ENCODE measurements around the gene COL11A2. TPM values are rescaled to one million over a fixed set of nuclear protein-coding genes. Genes with fewer than 3 reads are reported as not detected.

The COL11A2 gene
- total RNA-seq, 1 donor from 2014 or later, result 0.25 TPM

- intact Hi-C loops (cut with DNase I), result loop anchor here (5.0 to 10.0 kb wide), 2 partner anchors 86 to 276 kb away; no protein-coding TSS in a partner anchor
- H3K4me3 ChIP-seq, result peak overlapping the region; percentile 45 to 46
- DNase-seq (ENCODE audit: extremely low spot score in 2 of 2), result no peak
- no peaks in the 10 kb centered on the region for H3K36me3 ChIP-seq
- TF ChIP-seq POLR2AphosphoS5 (IDR thresholded peaks at IDR 0.05; ENCODE audit: insufficient read depth in 1 of 2, low read depth in 1 of 2) (peak in 1 of 2 donors; percentile 27), POLR2A (IDR thresholded peaks at IDR 0.05) (no peak)
- H3K4me1 ChIP-seq, result peaks cover 18% of the 10 kb centered on the region
- H3K27ac ChIP-seq, result peak overlapping the region; percentile 78
- H3K9me3 ChIP-seq, result no peaks in the 10 kb centered on the region
- H3K27me3 ChIP-seq, result no peaks in the 10 kb centered on the region
Observed at GRCh38 chr6:33160728-33161344, 31.4 kb downstream of the COL11A2 start.

- intact Hi-C loops (cut with DNase I), result loop anchor here (5.0 to 10.0 kb wide), 2 partner anchors 87 to 275 kb away; no protein-coding TSS in a partner anchor
- Histone ChIP-seq H3K27me3 (no peaks in the 10 kb centered on the region), H3K4me1 (peaks cover 18% of the 10 kb centered on the region), H3K36me3 (no peaks in the 10 kb centered on the region), H3K9me3 (no peaks in the 10 kb centered on the region), H3K27ac (no peak overlapping the region), H3K4me3 (no peak overlapping the region)
- TF ChIP-seq POLR2A (IDR thresholded peaks at IDR 0.05), result no peak
- no peak for TF ChIP-seq CTCF (IDR thresholded peaks at IDR 0.05)
- TF ChIP-seq POLR2AphosphoS5 (IDR thresholded peaks at IDR 0.05; ENCODE audit: insufficient read depth in 1 of 2, low read depth in 1 of 2), result no peak
- DNase-seq (ENCODE audit: extremely low spot score in 2 of 2), result no peak
Observed at GRCh38 chr6:33160096-33160495, 32.2 kb downstream of the COL11A2 start.

GRCh38 chr6:33156964-33157363 lies 35.3 kb downstream of the COL11A2 start:
- no peak overlapping the region for H3K27ac ChIP-seq
- TF ChIP-seq CTCF (IDR thresholded peaks at IDR 0.05) (no peak), POLR2A (IDR thresholded peaks at IDR 0.05) (no peak), POLR2AphosphoS5 (IDR thresholded peaks at IDR 0.05; ENCODE audit: insufficient read depth in 1 of 2, low read depth in 1 of 2) (no peak)
- H3K4me1 ChIP-seq, result peaks cover 15% of the 10 kb centered on the region
- intact Hi-C loops (cut with DNase I), result no loop called here
- H3K27me3 ChIP-seq, result no peaks in the 10 kb centered on the region
- peak in 1 of 2 donors; percentile 20 for DNase-seq (ENCODE audit: extremely low spot score in 2 of 2)
- no peak overlapping the region for H3K4me3 ChIP-seq
- H3K9me3 ChIP-seq, result no peaks in the 10 kb centered on the region
- no peaks in the 10 kb centered on the region for H3K36me3 ChIP-seq

- Histone ChIP-seq H3K4me1 (peaks cover 11% of the 10 kb centered on the region), H3K4me3 (no peak overlapping the region), H3K27ac (no peak overlapping the region), H3K27me3 (no peaks in the 10 kb centered on the region), H3K9me3 (no peaks in the 10 kb centered on the region), H3K36me3 (no peaks in the 10 kb centered on the region)
- no peak for DNase-seq (ENCODE audit: extremely low spot score in 2 of 2)
- intact Hi-C loops (cut with DNase I), result no loop called here
- TF ChIP-seq CTCF (IDR thresholded peaks at IDR 0.05) (no peak), POLR2A (IDR thresholded peaks at IDR 0.05) (no peak), POLR2AphosphoS5 (IDR thresholded peaks at IDR 0.05; ENCODE audit: insufficient read depth in 1 of 2, low read depth in 1 of 2) (no peak)
Observed at GRCh38 chr6:33156561-33156960, 35.7 kb downstream of the COL11A2 start.

- TF ChIP-seq POLR2A (IDR thresholded peaks at IDR 0.05) (no peak), CTCF (IDR thresholded peaks at IDR 0.05) (no peak), POLR2AphosphoS5 (IDR thresholded peaks at IDR 0.05; ENCODE audit: insufficient read depth in 1 of 2, low read depth in 1 of 2) (no peak)
- H3K9me3 ChIP-seq, result no peaks in the 10 kb centered on the region
Observed at GRCh38 chr6:33154349-33154748, 37.9 kb downstream of the COL11A2 start.

More at GRCh38 chr6:33154349-33154748, 37.9 kb downstream of the COL11A2 start:
- Histone ChIP-seq H3K4me3 (no peak overlapping the region), H3K27ac (no peak overlapping the region), H3K36me3 (no peaks in the 10 kb centered on the region), H3K27me3 (no peaks in the 10 kb centered on the region), H3K4me1 (no peaks in the 10 kb centered on the region)
- intact Hi-C loops (cut with DNase I), result no loop called here
- no peak for DNase-seq (ENCODE audit: extremely low spot score in 2 of 2)

Measured in vagina (tissue), 2 donors.